ENCODE results near the gene RIOX2.
A peak's percentile ranks its signal among the peaks of the same experiment; 100 is the strongest.

DNA sequence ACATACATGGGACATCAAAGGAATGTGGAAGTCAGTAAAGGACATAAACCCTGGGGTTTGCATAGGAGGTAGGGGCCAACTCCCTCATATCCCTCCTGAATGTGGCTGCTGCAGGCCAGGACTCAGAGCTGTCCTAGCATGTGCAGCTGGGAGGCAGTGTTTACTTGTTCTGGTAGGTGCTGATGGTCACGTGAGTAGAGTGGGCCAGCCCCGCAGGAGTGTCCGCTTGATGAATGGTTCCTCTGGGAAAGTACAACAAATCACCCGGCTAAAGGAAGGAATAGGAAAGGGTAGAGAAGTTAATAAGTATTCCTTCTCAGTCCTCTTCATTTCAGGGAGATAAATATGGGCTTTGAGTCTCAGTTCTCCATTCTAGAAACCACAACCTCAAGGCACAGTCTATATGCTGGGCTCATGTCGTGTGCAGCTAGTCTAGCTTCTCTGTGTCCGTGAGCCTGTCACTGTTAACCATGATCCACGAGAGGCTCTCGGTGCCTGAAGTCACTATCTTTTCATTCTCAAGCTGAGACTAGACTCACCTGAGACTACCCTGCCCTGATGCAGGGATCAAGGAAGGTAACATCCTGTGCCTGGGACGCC is 17.9 kb downstream of the RIOX2 start:
- TF ChIP-seq, protein P1, sequence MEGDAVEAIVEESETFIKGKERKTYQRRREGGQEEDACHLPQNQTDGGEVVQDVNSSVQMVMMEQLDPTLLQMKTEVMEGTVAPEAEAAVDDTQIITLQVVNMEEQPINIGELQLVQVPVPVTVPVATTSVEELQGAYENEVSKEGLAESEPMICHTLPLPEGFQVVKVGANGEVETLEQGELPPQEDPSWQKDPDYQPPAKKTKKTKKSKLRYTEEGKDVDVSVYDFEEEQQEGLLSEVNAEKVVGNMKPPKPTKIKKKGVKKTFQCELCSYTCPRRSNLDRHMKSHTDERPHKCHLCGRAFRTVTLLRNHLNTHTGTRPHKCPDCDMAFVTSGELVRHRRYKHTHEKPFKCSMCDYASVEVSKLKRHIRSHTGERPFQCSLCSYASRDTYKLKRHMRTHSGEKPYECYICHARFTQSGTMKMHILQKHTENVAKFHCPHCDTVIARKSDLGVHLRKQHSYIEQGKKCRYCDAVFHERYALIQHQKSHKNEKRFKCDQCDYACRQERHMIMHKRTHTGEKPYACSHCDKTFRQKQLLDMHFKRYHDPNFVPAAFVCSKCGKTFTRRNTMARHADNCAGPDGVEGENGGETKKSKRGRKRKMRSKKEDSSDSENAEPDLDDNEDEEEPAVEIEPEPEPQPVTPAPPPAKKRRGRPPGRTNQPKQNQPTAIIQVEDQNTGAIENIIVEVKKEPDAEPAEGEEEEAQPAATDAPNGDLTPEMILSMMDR (CRISPR knock-in tag; IDR thresholded peaks at IDR 0.05) = peak; percentile 24
- TF ChIP-seq PHF8 (CRISPR knock-in tag; IDR thresholded peaks at IDR 0.05) = no peak
- TF ChIP-seq HNF4G (IDR thresholded peaks at IDR 0.05; ENCODE audit: borderline replicate concordance, low read depth, low read length) = no peak
- TF ChIP-seq HNF4G (CRISPR knock-in tag; IDR thresholded peaks at IDR 0.05; ENCODE audit: borderline replicate concordance, low read depth) = no peak
- no peak for TF ChIP-seq TARDBP (CRISPR knock-in tag; IDR thresholded peaks at IDR 0.05)
- TF ChIP-seq, protein P2, sequence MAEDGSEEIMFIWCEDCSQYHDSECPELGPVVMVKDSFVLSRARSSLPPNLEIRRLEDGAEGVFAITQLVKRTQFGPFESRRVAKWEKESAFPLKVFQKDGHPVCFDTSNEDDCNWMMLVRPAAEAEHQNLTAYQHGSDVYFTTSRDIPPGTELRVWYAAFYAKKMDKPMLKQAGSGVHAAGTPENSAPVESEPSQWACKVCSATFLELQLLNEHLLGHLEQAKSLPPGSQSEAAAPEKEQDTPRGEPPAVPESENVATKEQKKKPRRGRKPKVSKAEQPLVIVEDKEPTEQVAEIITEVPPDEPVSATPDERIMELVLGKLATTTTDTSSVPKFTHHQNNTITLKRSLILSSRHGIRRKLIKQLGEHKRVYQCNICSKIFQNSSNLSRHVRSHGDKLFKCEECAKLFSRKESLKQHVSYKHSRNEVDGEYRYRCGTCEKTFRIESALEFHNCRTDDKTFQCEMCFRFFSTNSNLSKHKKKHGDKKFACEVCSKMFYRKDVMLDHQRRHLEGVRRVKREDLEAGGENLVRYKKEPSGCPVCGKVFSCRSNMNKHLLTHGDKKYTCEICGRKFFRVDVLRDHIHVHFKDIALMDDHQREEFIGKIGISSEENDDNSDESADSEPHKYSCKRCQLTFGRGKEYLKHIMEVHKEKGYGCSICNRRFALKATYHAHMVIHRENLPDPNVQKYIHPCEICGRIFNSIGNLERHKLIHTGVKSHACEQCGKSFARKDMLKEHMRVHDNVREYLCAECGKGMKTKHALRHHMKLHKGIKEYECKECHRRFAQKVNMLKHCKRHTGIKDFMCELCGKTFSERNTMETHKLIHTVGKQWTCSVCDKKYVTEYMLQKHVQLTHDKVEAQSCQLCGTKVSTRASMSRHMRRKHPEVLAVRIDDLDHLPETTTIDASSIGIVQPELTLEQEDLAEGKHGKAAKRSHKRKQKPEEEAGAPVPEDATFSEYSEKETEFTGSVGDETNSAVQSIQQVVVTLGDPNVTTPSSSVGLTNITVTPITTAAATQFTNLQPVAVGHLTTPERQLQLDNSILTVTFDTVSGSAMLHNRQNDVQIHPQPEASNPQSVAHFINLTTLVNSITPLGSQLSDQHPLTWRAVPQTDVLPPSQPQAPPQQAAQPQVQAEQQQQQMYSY (CRISPR knock-in tag; IDR thresholded peaks at IDR 0.05) = no peak

Measured in HepG2 (cell line).